Uterus (tissue), 4 donors: ENCODE results near the gene SIN3A. TPM values are rescaled to one million over a fixed set of nuclear protein-coding genes. Genes with fewer than 3 reads are reported as not detected.

Source experiments
- DNase-seq, 2 donors: peaks; one replicate each; pipeline ENCODE4 v3.0.0-alpha.2; 2019 to 2020
- H3K27ac ChIP-seq, 2 donors: fragments of 200-600 bp; sonication (generic); 1 replicate in 1 of 2; 2 replicates in 1 of 2; pipeline ENCODE4 v1.5.1; 2016 to 2018
- H3K27me3 ChIP-seq, 2 donors: fragments of 200-600 bp; sonication (generic); one replicate each; pipeline ENCODE4 v1.5.1; 2018 to 2019; ENCODE audit warnings: control low read depth in 1 of 2
- H3K36me3 ChIP-seq, 2 donors: fragments of 200-600 bp; sonication (generic); one replicate each; pipeline ENCODE4 v1.5.1; 2019; ENCODE audit warnings: control low read depth in 1 of 2
- H3K4me1 ChIP-seq, 2 donors: fragments of 200-600 bp; sonication (generic); one replicate each; pipeline ENCODE4 v1.5.1; 2018 to 2019; ENCODE audit warnings: control low read depth in 1 of 2
- H3K4me3 ChIP-seq, 2 donors: fragments of 200-600 bp; sonication (generic); 1 replicate in 1 of 2; 2 replicates in 1 of 2; pipeline ENCODE4 v1.5.1; 2018 to 2019; ENCODE audit warnings: mild to moderate bottlenecking in 1 of 2
- H3K9me3 ChIP-seq, 2 donors: fragments of 200-600 bp; sonication (generic); one replicate each; pipeline ENCODE4 v1.5.1; 2019; ENCODE audit warnings: control low read depth in 1 of 2
- POLR2A ChIP-seq, 2 donors: fragments of 450-650 bp; IDR thresholded peaks; one replicate each; pipeline ENCODE4 v1.6.1; 2016; ENCODE audit warnings: antibody characterized with exemption in 2 of 2, mild to moderate bottlenecking in 1 of 2, moderate library complexity in 1 of 2
- intact Hi-C: fragments of 100-400 bp; cut with DNase I; formaldehyde crosslinking; loops from one replicate; pipeline ENCODE4 v1.15.1; 2023; ENCODE audit warnings: low total_unique reads
- total RNA-seq, 4 donors: library from RNA; depleted of rRNA in 3 of 4; stranded (reverse); fragments of >200 nt in 3 of 4; gene quantifications; one replicate each; pipeline versions ENCODE4 v1.1.0 to v1.2.4, GENCODE V29; 2014 to 2023
- TF ChIP-seq, protein P1 (sequence below), 4 experiments: fragments of 200-600 bp in 2 of 4; fragments of 450-650 bp in 2 of 4; sonication (generic) in 2 of 4; IDR thresholded peaks; one replicate each; pipeline ENCODE4 v1.5.1; 2016 to 2019; ENCODE audit warnings: antibody characterized with exemption in 4 of 4, mild to moderate bottlenecking in 2 of 4, moderate library complexity in 1 of 4
- donor health status: DM: yes; HTN: yes; CAD: no.

Gene SIN3A
- total RNA-seq, 4 donors from 2014 or later, result 20.3 to 116 (median 55.2) TPM

GRCh38 chr15:75362642-75363249 lies 88.7 kb downstream of the SIN3A start:
- no peak for TF ChIP-seq POLR2A (IDR thresholded peaks at IDR 0.05)
- TF ChIP-seq, protein P1, sequence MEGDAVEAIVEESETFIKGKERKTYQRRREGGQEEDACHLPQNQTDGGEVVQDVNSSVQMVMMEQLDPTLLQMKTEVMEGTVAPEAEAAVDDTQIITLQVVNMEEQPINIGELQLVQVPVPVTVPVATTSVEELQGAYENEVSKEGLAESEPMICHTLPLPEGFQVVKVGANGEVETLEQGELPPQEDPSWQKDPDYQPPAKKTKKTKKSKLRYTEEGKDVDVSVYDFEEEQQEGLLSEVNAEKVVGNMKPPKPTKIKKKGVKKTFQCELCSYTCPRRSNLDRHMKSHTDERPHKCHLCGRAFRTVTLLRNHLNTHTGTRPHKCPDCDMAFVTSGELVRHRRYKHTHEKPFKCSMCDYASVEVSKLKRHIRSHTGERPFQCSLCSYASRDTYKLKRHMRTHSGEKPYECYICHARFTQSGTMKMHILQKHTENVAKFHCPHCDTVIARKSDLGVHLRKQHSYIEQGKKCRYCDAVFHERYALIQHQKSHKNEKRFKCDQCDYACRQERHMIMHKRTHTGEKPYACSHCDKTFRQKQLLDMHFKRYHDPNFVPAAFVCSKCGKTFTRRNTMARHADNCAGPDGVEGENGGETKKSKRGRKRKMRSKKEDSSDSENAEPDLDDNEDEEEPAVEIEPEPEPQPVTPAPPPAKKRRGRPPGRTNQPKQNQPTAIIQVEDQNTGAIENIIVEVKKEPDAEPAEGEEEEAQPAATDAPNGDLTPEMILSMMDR (IDR thresholded peaks at IDR 0.05), result no peak
- Histone ChIP-seq H3K4me3 (no peak overlapping the region), H3K4me1 (no peaks in the 10 kb centered on the region), H3K36me3 (no peaks in the 10 kb centered on the region), H3K27ac (no peak overlapping the region), H3K9me3 (no peaks in the 10 kb centered on the region), H3K27me3 (no peaks in the 10 kb centered on the region)
- no peak for DNase-seq
- intact Hi-C loops, result loop anchor here (10.0 kb wide), 1 partner anchor 262 kb away; the partner anchor contains the start of gene SNUPN

DNA sequence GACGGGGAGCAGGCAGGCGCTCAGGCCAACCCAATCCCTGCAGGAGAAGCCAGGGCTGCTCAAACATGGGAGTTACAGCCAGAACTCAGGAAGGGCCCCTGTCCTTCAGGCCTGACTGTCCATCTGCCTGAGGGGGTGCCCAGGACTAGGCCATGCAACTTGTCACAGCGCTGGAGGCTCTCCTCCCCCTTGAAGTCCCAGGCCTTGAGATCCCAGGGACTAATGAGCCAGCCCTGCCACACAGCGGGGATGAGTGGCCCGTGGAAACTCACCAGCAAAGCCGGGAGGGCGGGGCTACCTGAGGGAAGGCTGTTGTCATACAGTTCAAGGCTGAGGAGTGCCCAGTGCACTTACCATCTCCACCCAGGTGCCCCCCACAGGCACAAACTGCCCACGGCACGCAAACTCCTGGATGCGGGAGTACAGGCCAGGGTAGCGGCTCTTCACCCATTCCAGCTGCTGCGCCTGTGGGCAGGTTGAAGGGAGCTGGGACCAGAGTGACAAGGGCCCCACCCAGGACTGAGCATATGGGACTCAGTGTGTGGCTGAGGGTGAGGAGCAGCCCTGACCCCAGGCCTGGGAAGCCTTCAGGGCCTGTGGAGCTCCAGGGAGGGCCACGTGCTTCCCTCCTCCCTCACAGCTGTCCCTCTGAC lies 89.4 kb downstream of the SIN3A start:
- intact Hi-C loops, result loop anchor here (10.0 kb wide), 1 partner anchor 263 kb away; the partner anchor contains the start of gene SNUPN
- no peak for TF ChIP-seq POLR2A (IDR thresholded peaks at IDR 0.05)
- TF ChIP-seq, protein P1 (IDR thresholded peaks at IDR 0.05), result no peak
- Histone ChIP-seq H3K4me3 (no peak overlapping the region), H3K9me3 (no peaks in the 10 kb centered on the region), H3K4me1 (no peaks in the 10 kb centered on the region), H3K27me3 (no peaks in the 10 kb centered on the region), H3K27ac (no peak overlapping the region), H3K36me3 (no peaks in the 10 kb centered on the region)
- DNase-seq, result no peak

GRCh38 chr15:75361361-75361988 lies 90.0 kb downstream of the SIN3A start:
- intact Hi-C loops, result loop anchor here (10.0 kb wide), 1 partner anchor 263 kb away; the partner anchor contains the start of gene SNUPN
- Histone ChIP-seq H3K27me3 (no peaks in the 10 kb centered on the region), H3K4me1 (no peaks in the 10 kb centered on the region), H3K36me3 (no peaks in the 10 kb centered on the region), H3K9me3 (no peaks in the 10 kb centered on the region), H3K27ac (no peak overlapping the region), H3K4me3 (no peak overlapping the region)
- TF ChIP-seq, protein P1 (IDR thresholded peaks at IDR 0.05), result no peak
- no peak for TF ChIP-seq POLR2A (IDR thresholded peaks at IDR 0.05)
- no peak for DNase-seq

DNA sequence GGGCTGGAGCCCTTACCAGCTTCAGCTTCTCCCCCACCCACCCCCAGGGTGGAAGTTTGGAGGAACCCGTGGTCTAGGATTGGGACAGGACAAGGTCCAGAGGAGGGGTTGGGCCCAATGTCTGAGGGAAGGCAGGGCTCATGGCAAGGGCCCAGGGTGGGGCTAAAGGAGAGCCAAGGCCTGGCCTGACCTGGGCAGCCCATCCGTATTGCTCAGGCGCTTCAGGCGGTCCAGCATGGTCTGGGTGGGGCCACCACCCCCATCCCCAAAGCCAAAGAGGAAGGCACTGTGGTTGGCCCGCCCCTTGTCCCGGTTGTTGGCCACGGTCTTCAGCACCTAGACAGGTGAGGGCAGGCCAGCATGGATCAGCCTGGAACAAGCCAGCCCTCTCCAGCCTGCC lies 90.6 kb downstream of the SIN3A start:
- intact Hi-C loops, result loop anchor here (10.0 kb wide), 1 partner anchor 264 kb away; the partner anchor contains the start of gene SNUPN
- no peaks in the 10 kb centered on the region for H3K36me3 ChIP-seq
- no peaks in the 10 kb centered on the region for H3K9me3 ChIP-seq
- TF ChIP-seq, protein P1 (IDR thresholded peaks at IDR 0.05), result no peak
- no peak for TF ChIP-seq POLR2A (IDR thresholded peaks at IDR 0.05)
- DNase-seq, result no peak
- H3K27me3 ChIP-seq, result no peaks in the 10 kb centered on the region
- no peak overlapping the region for H3K4me3 ChIP-seq
- H3K4me1 ChIP-seq, result no peaks in the 10 kb centered on the region
- no peak overlapping the region for H3K27ac ChIP-seq

DNA sequence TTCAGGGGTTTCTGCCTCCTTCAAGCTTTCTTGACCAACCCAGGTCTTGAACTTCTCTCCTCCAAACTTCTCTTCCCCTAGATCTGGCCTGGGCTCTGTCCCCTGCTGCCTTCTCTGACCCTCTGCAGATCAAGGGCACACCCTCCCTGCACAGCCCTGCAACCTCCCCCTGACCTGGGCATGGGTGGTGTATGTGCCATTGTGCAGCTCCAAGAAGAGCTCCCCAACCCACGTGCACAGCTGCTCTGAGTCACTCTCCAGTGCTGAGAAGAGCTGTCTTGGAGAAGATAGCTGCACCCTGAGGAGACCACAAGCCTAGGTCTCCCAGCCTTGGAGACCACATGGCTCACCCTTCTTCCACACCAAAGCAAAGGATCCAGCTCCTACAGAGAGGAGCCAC lies 91.1 kb downstream of the SIN3A start:
- TF ChIP-seq, protein P1 (IDR thresholded peaks at IDR 0.05), result no peak
- TF ChIP-seq POLR2A (IDR thresholded peaks at IDR 0.05), result no peak
- no peaks in the 10 kb centered on the region for H3K9me3 ChIP-seq
- DNase-seq, result no peak
- H3K4me3 ChIP-seq, result no peak overlapping the region
- intact Hi-C loops, result loop anchor here (10.0 kb wide), 1 partner anchor 264 kb away; the partner anchor contains the start of gene SNUPN
- no peaks in the 10 kb centered on the region for H3K27me3 ChIP-seq
- H3K4me1 ChIP-seq, result no peaks in the 10 kb centered on the region
- no peaks in the 10 kb centered on the region for H3K36me3 ChIP-seq
- no peak overlapping the region for H3K27ac ChIP-seq
